Epithelial cell of esophagus (primary cell): ENCODE data around the gene SYCE1.

Source experiments
- DNase-seq: peaks from one replicate; pipeline ENCODE4 v3.0.0; 2010; ENCODE audit warnings: low read depth
- H3K4me3 ChIP-seq: 2 replicates; pipeline ENCODE4 v1.5.1; 2011; ENCODE audit warnings: mild to moderate bottlenecking, low read length, control low read depth
- TF ChIP-seq, protein P1 (sequence below): IDR thresholded peaks from 2 replicates; pipeline ENCODE4 v1.5.1; 2011; ENCODE audit warnings: low read depth, mild to moderate bottlenecking, low read length, control low read depth, inconsistent platforms; ENCODE audit not compliant: insufficient read depth; ENCODE audit errors: missing control alignments

SYCE1 gene

GRCh38 chr10:133509700-133510099, 55.7 kb downstream of the SYCE1 start:
- no peak overlapping the region for H3K4me3 ChIP-seq
- TF ChIP-seq, protein P1, sequence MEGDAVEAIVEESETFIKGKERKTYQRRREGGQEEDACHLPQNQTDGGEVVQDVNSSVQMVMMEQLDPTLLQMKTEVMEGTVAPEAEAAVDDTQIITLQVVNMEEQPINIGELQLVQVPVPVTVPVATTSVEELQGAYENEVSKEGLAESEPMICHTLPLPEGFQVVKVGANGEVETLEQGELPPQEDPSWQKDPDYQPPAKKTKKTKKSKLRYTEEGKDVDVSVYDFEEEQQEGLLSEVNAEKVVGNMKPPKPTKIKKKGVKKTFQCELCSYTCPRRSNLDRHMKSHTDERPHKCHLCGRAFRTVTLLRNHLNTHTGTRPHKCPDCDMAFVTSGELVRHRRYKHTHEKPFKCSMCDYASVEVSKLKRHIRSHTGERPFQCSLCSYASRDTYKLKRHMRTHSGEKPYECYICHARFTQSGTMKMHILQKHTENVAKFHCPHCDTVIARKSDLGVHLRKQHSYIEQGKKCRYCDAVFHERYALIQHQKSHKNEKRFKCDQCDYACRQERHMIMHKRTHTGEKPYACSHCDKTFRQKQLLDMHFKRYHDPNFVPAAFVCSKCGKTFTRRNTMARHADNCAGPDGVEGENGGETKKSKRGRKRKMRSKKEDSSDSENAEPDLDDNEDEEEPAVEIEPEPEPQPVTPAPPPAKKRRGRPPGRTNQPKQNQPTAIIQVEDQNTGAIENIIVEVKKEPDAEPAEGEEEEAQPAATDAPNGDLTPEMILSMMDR = no peak
- no peak for DNase-seq
